Osteocyte (in vitro differentiated cells): ENCODE data around the gene RABGEF1. TPM values are rescaled to one million over a fixed set of nuclear protein-coding genes. Genes with fewer than 3 reads are reported as not detected.

Experiments
- DNase-seq: peaks from one replicate; pipeline ENCODE4 v3.0.0; 2021; ENCODE audit warnings: mixed read lengths; ENCODE audit not compliant: unreplicated experiment; ENCODE audit errors: extremely low spot score
- H3K27ac Mint-ChIP-seq: one replicate; pipeline ENCODE4 v1.8.0; 2021; ENCODE audit warnings: mild to moderate bottlenecking, mixed read lengths; ENCODE audit not compliant: unreplicated experiment
- H3K27me3 Mint-ChIP-seq: one replicate; pipeline ENCODE4 v1.8.0; 2021; ENCODE audit warnings: mixed read lengths; ENCODE audit not compliant: unreplicated experiment
- H3K36me3 Mint-ChIP-seq: one replicate; pipeline ENCODE4 v1.8.0; 2021; ENCODE audit warnings: mixed read lengths; ENCODE audit not compliant: unreplicated experiment
- H3K4me1 Mint-ChIP-seq: one replicate; pipeline ENCODE4 v1.8.0; 2021; ENCODE audit warnings: mixed read lengths; ENCODE audit not compliant: unreplicated experiment
- H3K4me3 Mint-ChIP-seq: one replicate; pipeline ENCODE4 v1.8.0; 2021; ENCODE audit warnings: mild to moderate bottlenecking, moderate library complexity, mixed read lengths; ENCODE audit not compliant: unreplicated experiment
- H3K9me3 Mint-ChIP-seq: one replicate; pipeline ENCODE4 v1.8.0; 2021; ENCODE audit warnings: mixed read lengths; ENCODE audit not compliant: unreplicated experiment
- CTCF ChIP-seq: fragments of 200-600 bp; sonication (generic); IDR thresholded peaks from 2 replicates; pipeline ENCODE4 v1.5.0; 2021; ENCODE audit warnings: antibody characterized with exemption, mild to moderate bottlenecking, moderate library complexity
- total RNA-seq: library from RNA; stranded (reverse); gene quantifications from 2 replicates; pipeline ENCODE4 v1.2.1, GENCODE V29; 2021

RABGEF1 gene
- total RNA-seq, 1 donor from 2014 or later: 25.3 TPM

GRCh38 chr7:66859339-66859738, 118.8 kb downstream of the RABGEF1 start:
- DNase-seq: no peak
- no peaks in the 10 kb centered on the region for H3K27me3 Mint-ChIP-seq
- no peaks in the 10 kb centered on the region for H3K4me1 Mint-ChIP-seq
- no peaks in the 10 kb centered on the region for H3K9me3 Mint-ChIP-seq
- peaks cover 8% of the 10 kb centered on the region for H3K36me3 Mint-ChIP-seq
- TF ChIP-seq CTCF: no peak
- H3K4me3 Mint-ChIP-seq: no peak overlapping the region
- H3K27ac Mint-ChIP-seq: no peak overlapping the region

- no peak for DNase-seq
- no peaks in the 10 kb centered on the region for H3K9me3 Mint-ChIP-seq
- no peak for TF ChIP-seq CTCF
- no peaks in the 10 kb centered on the region for H3K27me3 Mint-ChIP-seq
- no peak overlapping the region for H3K27ac Mint-ChIP-seq
- peaks cover 8% of the 10 kb centered on the region for H3K36me3 Mint-ChIP-seq
- no peaks in the 10 kb centered on the region for H3K4me1 Mint-ChIP-seq
- no peak overlapping the region for H3K4me3 Mint-ChIP-seq
Measured at GRCh38 chr7:66859794-66860645, 119.5 kb downstream of the RABGEF1 start.

- Mint-ChIP-seq H3K9me3 (no peaks in the 10 kb centered on the region), H3K27ac (no peak overlapping the region)
- no peak for TF ChIP-seq CTCF
Measured at GRCh38 chr7:66860767-66861166, 120.2 kb downstream of the RABGEF1 start.

More at GRCh38 chr7:66860767-66861166, 120.2 kb downstream of the RABGEF1 start:
- no peaks in the 10 kb centered on the region for H3K27me3 Mint-ChIP-seq
- no peak overlapping the region for H3K4me3 Mint-ChIP-seq
- no peaks in the 10 kb centered on the region for H3K4me1 Mint-ChIP-seq
- no peak for DNase-seq
- H3K36me3 Mint-ChIP-seq: peaks cover 8% of the 10 kb centered on the region

Other genes with a start within 250 kb of the RABGEF1 start
- gene KCTD7, start 111.9 kb upstream of the RABGEF1 start, total RNA-seq: 16.5 and 17.2 TPM in 2 replicates
- 101 and 104 TPM in 2 replicates for gene TMEM248, start 180.5 kb downstream of the RABGEF1 start, total RNA-seq